Endothelial cell of umbilical vein (primary cell): ENCODE measurements around the gene LRRTM3. TPM values are rescaled to one million over a fixed set of nuclear protein-coding genes. Genes with fewer than 3 reads are reported as not detected.

ENCODE experiments used
- BruUV-seq: library from RNA; stranded (reverse); fragments of 400-500 nt; replicated peaks from 2 replicates; lab custom pipeline; 2021; lab: Mats Ljungman, UMichigan
- CTCF ChIA-PET: fragments of 300-600, 350-600 bp; sonication (Branson Sonifier 250); formaldehyde crosslinking; loops from one replicate; lab custom pipeline; 2021; ENCODE audit warnings: antibody characterized with exemption, inconsistent platforms; lab: Charles Lee
- POLR2A ChIA-PET: fragments of 300-600, 350-600 bp; sonication (Branson Sonifier 250); formaldehyde crosslinking; loops from one replicate; lab custom pipeline; 2021; ENCODE audit warnings: antibody characterized with exemption, inconsistent platforms; lab: Charles Lee
- DNase-seq: peaks from one replicate; pipeline ENCODE4 v3.0.0-alpha.2; 2011; ENCODE audit warnings: low read depth, low spot score
- FAIRE-seq: peaks from 2 replicates; lab custom pipeline; 2011; peaks lifted over from hg19 to GRCh38; lab: Jason Lieb, UNC
- H2AFZ ChIP-seq: 2 replicates; pipeline ENCODE4 v1.6.0; 2012; ENCODE audit warnings: low read depth, low read length, control low read depth, inconsistent platforms
- H3K27ac ChIP-seq: 2 replicates; pipeline ENCODE4 v1.5.1; 2011; ENCODE audit warnings: low read depth, mild to moderate bottlenecking, control low read depth, low read length, moderate library complexity; ENCODE audit not compliant: insufficient read depth
- H3K27me3 ChIP-seq, 2 experiments: 2 replicates each; pipeline versions ENCODE4 v1.6.0 to v1.6.1; 2011; ENCODE audit warnings: low read length in 2 of 2, mixed read lengths in 1 of 2; ENCODE audit not compliant: control insufficient read depth in 2 of 2, insufficient read depth in 2 of 2
- H3K36me3 ChIP-seq, 2 experiments: 2 replicates in 1 of 2; 3 replicates in 1 of 2; pipeline ENCODE4 v1.5.1; 2011; ENCODE audit warnings: low read length in 2 of 2, mild to moderate bottlenecking in 1 of 2, moderate library complexity in 1 of 2; ENCODE audit not compliant: control insufficient read depth in 2 of 2, insufficient read depth in 2 of 2; ENCODE audit errors: extremely low read depth in 1 of 2
- H3K4me1 ChIP-seq: 3 replicates; pipeline ENCODE4 v1.5.1; 2011; ENCODE audit warnings: mild to moderate bottlenecking, low read length; ENCODE audit not compliant: control insufficient read depth, insufficient read depth; ENCODE audit errors: extremely low read depth
- H3K4me2 ChIP-seq: 2 replicates; pipeline ENCODE4 v1.6.1; 2011; ENCODE audit warnings: low read length, control low read depth, mixed read lengths; ENCODE audit not compliant: insufficient read depth
- H3K4me3 ChIP-seq, 3 experiments: fragments of 200-600 bp in 1 of 3; sonication (generic), shearing (Covaris generic) in 1 of 3; replicated peaks in 1 of 3; 2 replicates each; pipeline ENCODE4 v1.5.1; 2011 to 2016; ENCODE audit warnings: control low read depth in 3 of 3, low read length in 3 of 3, mild to moderate bottlenecking in 2 of 3, inconsistent platforms in 1 of 3, low read depth in 1 of 3, moderate library complexity in 1 of 3; ENCODE audit not compliant: insufficient read depth in 1 of 3
- H3K79me2 ChIP-seq: 2 replicates; pipeline ENCODE4 v1.6.0; 2012; ENCODE audit warnings: low read length, inconsistent platforms; ENCODE audit not compliant: control insufficient read depth, insufficient read depth
- H3K9ac ChIP-seq: replicated peaks from 2 replicates; pipeline ENCODE3; 2011; ENCODE audit warnings: low read length, control low read depth; ENCODE audit not compliant: insufficient read depth; ENCODE audit errors: extremely low read depth
- H3K9me1 ChIP-seq: replicated peaks from 3 replicates; pipeline ENCODE4 v1.6.0; 2011; ENCODE audit warnings: mild to moderate bottlenecking, low read length; ENCODE audit not compliant: control insufficient read depth, insufficient read depth; ENCODE audit errors: extremely low read depth
- H3K9me3 ChIP-seq: replicated peaks from 2 replicates; pipeline ENCODE4 v1.5.1; 2012; ENCODE audit warnings: low read length, inconsistent platforms; ENCODE audit not compliant: control insufficient read depth, insufficient read depth
- H4K20me1 ChIP-seq: replicated peaks from 2 replicates; pipeline ENCODE3; 2011; ENCODE audit warnings: mild to moderate bottlenecking, low read length; ENCODE audit not compliant: control insufficient read depth, insufficient read depth; ENCODE audit errors: extremely low read depth
- EZH2 ChIP-seq: IDR thresholded peaks from 2 replicates; pipeline ENCODE4 v1.6.1; 2012; ENCODE audit warnings: borderline replicate concordance, low read depth, mild to moderate bottlenecking, moderate library complexity, low read length, inconsistent platforms; ENCODE audit not compliant: severe bottlenecking
- FOS ChIP-seq: IDR thresholded peaks from 2 replicates; pipeline ENCODE4 v1.6.1; 2011; ENCODE audit warnings: mild to moderate bottlenecking, low read length, moderate library complexity, borderline replicate concordance; ENCODE audit not compliant: insufficient read depth
- GATA2 ChIP-seq: IDR thresholded peaks from 2 replicates; pipeline ENCODE4 v1.7.0; 2011; ENCODE audit warnings: low read depth, mild to moderate bottlenecking, moderate library complexity, mixed read lengths, low read length; ENCODE audit not compliant: insufficient read length, insufficient read depth
- JUN ChIP-seq: IDR thresholded peaks from 2 replicates; pipeline ENCODE4 v1.6.1; 2011; ENCODE audit warnings: borderline replicate concordance, low read depth; ENCODE audit not compliant: insufficient read length, insufficient read depth
- MYC ChIP-seq: IDR thresholded peaks from one replicate; pipeline ENCODE4 v1.6.1; 2011; ENCODE audit warnings: mild to moderate bottlenecking, low read depth, low read length
- POLR2A ChIP-seq: IDR thresholded peaks from 2 replicates; pipeline ENCODE4 v1.6.1; 2012; ENCODE audit warnings: low read depth, mild to moderate bottlenecking, control low read depth, low read length
- POLR2AphosphoS5 ChIP-seq: IDR thresholded peaks from 2 replicates; pipeline ENCODE4 v1.6.1; 2012; ENCODE audit warnings: low read depth, mild to moderate bottlenecking, control low read depth, low read length, moderate library complexity; ENCODE audit not compliant: insufficient read depth
- dilution Hi-C: fragments of 300-500 bp; cut with MboI; formaldehyde crosslinking; loops from one replicate; pipeline ENCODE4 v1.15.0; 2019; ENCODE audit warnings: low sequenced_read_pairs; ENCODE audit not compliant: extremely low pct_ligation_motif_present
- intact Hi-C: fragments of 100-400 bp; cut with micrococcal nuclease; formaldehyde crosslinking; loops from one replicate; pipeline ENCODE4 v1.10.0; 2022
- polyA plus RNA-seq, 4 experiments: library from polyadenylated mRNA; depleted of rRNA in 3 of 4; stranded (reverse) in 3 of 4; unstranded in 1 of 4; fragments of >200 nt; gene quantifications; 2 replicates each; pipeline versions ENCODE4 v1.2.1 to v1.2.3, GENCODE V29; 2011 to 2012; ENCODE audit warnings: missing spikeins in 1 of 4
- total RNA-seq: library from RNA; stranded (reverse); gene quantifications from 2 replicates; pipeline ENCODE4 v1.2.3, GENCODE V29; 2021
- TF ChIP-seq, protein P1 (sequence below): IDR thresholded peaks from 2 replicates; pipeline ENCODE4 v1.6.1; 2011; ENCODE audit not compliant: insufficient read depth, insufficient read length
- TF ChIP-seq, protein P2 (sequence below), 2 donors: IDR thresholded peaks; 1 replicate in 1 of 2; 2 replicates in 1 of 2; pipeline ENCODE4 v1.5.1; 2011; ENCODE audit warnings: low read length in 2 of 2, mild to moderate bottlenecking in 2 of 2, moderate library complexity in 2 of 2, control low read depth in 1 of 2, inconsistent platforms in 1 of 2, low read depth in 1 of 2; ENCODE audit not compliant: insufficient read depth in 1 of 2; ENCODE audit errors: extremely low read depth in 1 of 2

The LRRTM3 gene
- total and polyA plus RNA-seq, 2 donors (not counting 3 experiments of a cell fraction or from before 2014, with no cell fraction given), result not detected

DNA sequence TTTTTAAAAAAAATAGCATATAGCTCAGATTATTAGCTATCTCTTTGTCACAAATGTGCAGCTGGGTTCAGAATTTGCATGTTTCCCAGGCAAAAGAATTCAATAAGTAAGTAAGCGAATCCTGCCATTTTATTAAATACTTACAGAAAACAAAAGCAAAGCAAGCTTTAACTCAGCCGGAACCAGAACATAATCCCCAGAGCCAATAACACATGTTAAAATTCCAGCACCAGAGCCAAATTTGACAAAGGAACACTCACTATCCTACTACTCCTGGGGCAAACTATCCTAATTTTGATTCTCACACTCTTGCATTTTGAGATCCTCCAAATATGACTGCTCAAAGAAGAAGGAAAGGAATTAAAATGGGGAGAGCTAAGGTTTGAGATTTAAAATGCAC, 32.6 kb downstream of the LRRTM3 start:
- TF ChIP-seq FOS, result no peak
- TF ChIP-seq, protein P1, sequence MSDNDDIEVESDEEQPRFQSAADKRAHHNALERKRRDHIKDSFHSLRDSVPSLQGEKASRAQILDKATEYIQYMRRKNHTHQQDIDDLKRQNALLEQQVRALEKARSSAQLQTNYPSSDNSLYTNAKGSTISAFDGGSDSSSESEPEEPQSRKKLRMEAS, result no peak
- TF ChIP-seq POLR2A, result no peak
- TF ChIP-seq, protein P2, sequence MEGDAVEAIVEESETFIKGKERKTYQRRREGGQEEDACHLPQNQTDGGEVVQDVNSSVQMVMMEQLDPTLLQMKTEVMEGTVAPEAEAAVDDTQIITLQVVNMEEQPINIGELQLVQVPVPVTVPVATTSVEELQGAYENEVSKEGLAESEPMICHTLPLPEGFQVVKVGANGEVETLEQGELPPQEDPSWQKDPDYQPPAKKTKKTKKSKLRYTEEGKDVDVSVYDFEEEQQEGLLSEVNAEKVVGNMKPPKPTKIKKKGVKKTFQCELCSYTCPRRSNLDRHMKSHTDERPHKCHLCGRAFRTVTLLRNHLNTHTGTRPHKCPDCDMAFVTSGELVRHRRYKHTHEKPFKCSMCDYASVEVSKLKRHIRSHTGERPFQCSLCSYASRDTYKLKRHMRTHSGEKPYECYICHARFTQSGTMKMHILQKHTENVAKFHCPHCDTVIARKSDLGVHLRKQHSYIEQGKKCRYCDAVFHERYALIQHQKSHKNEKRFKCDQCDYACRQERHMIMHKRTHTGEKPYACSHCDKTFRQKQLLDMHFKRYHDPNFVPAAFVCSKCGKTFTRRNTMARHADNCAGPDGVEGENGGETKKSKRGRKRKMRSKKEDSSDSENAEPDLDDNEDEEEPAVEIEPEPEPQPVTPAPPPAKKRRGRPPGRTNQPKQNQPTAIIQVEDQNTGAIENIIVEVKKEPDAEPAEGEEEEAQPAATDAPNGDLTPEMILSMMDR (IDR thresholded peaks at IDR 0.05; ENCODE audit: extremely low read depth in 1 of 2, insufficient read depth in 1 of 2, low read depth in 1 of 2, low read length in 2 of 2), result no peak
- Histone ChIP-seq H3K79me2 (no peaks in the 10 kb centered on the region), H3K4me2 (no peak overlapping the region), H3K4me3 (no peak overlapping the region), H3K9ac (no peak overlapping the region), H3K27me3 (no peaks in the 10 kb centered on the region), H3K9me3 (no peaks in the 10 kb centered on the region), H4K20me1 (no peaks in the 10 kb centered on the region), H2AFZ (no peak overlapping the region), H3K4me1 (no peaks in the 10 kb centered on the region), H3K27ac (no peak overlapping the region), H3K9me1 (no peaks in the 10 kb centered on the region), H3K36me3 (no peaks in the 10 kb centered on the region)
- CTCF ChIA-PET, result interaction anchor here (1.2 to 1.4 kb wide), 2 partner anchors 27 to 563 kb away, joined by 3 to 7 read pairs; no protein-coding TSS in a partner anchor
- dilution Hi-C loops (no loop called here), intact Hi-C loops (no loop called here)
- no peak for DNase-seq
- BruUV-seq, result no TSS peak
- POLR2A ChIA-PET, result no interaction called here
- no peak for FAIRE-seq

DNA sequence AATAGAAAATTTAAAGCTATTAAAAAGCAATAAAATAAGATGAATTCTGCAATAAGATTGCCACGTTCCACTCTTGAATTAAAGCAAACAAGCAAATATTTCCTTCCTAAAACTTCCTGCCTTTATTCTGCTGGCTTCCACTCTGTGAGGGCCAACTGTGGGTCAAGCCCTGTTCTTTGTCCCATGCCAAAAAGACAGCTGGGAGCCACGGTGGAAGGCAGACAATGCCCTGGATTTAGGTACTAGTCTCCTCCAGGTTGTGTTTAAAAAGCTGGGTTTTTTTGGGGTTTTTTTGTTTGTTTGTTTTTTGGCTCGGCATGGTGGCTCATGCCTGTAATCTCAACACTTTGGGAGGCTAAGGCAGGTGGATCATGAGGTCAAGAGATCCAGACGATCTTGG, 39.1 kb downstream of the LRRTM3 start:
- no TSS peak for BruUV-seq
- Histone ChIP-seq H3K4me1 (no peaks in the 10 kb centered on the region), H3K79me2 (no peaks in the 10 kb centered on the region), H3K4me3 (no peak overlapping the region), H3K4me2 (no peak overlapping the region), H3K27ac (no peak overlapping the region), H3K9ac (no peak overlapping the region), H2AFZ (no peak overlapping the region), H3K36me3 (no peaks in the 10 kb centered on the region), H3K9me3 (no peaks in the 10 kb centered on the region), H3K27me3 (no peaks in the 10 kb centered on the region), H3K9me1 (no peaks in the 10 kb centered on the region), H4K20me1 (no peaks in the 10 kb centered on the region)
- ChIA-PET POLR2A (no interaction called here), CTCF (interaction anchor here (1.3 kb wide), 1 partner anchor 24 kb away, joined by 3 read pairs; no protein-coding TSS in a partner anchor)
- peak; percentile 52 for FAIRE-seq
- intact Hi-C loops (no loop called here), dilution Hi-C loops (no loop called here)
- DNase-seq, result no peak
- no peak for TF ChIP-seq GATA2
- TF ChIP-seq, protein P1, result no peak
- no peak for TF ChIP-seq EZH2
- TF ChIP-seq POLR2A, result no peak
- TF ChIP-seq JUN, result no peak
- TF ChIP-seq POLR2AphosphoS5, result no peak
- no peak for TF ChIP-seq FOS
- TF ChIP-seq MYC, result no peak
- TF ChIP-seq, protein P2 (IDR thresholded peaks at IDR 0.05; ENCODE audit: extremely low read depth in 1 of 2, insufficient read depth in 1 of 2, low read depth in 1 of 2, low read length in 2 of 2), result no peak
